Activated T-helper 2 cell treated with anti-CD3 and anti-CD28 coated beads, Interferon-gamma antibody, Interleukin-2, Interleukin-4, amounts not matched to agents 10 μg/mL and 5 μg/mL and 100 μg/mL, durations not matched to agents 14 hours and 24 hours and 36 hours (primary cell): ENCODE results near the gene LYRM4. TPM values are rescaled to one million over a fixed set of nuclear protein-coding genes. Genes with fewer than 3 reads are reported as not detected.

Experiments used
- DNase-seq: peaks from one replicate; pipeline ENCODE4 v3.0.0; 2021; ENCODE audit warnings: low spot score
- H3K27ac Mint-ChIP-seq: one replicate; pipeline ENCODE4 v1.8.0; 2021; ENCODE audit warnings: mixed read lengths
- H3K27me3 Mint-ChIP-seq: one replicate; pipeline ENCODE4 v1.8.0; 2021; ENCODE audit warnings: low read depth, mixed read lengths
- H3K36me3 Mint-ChIP-seq: one replicate; pipeline ENCODE4 v1.8.0; 2021; ENCODE audit warnings: low read depth, mixed read lengths
- H3K4me1 Mint-ChIP-seq: one replicate; pipeline ENCODE4 v1.8.0; 2021; ENCODE audit warnings: low read depth, mixed read lengths
- H3K4me3 Mint-ChIP-seq: one replicate; pipeline ENCODE4 v1.8.0; 2021; ENCODE audit warnings: low read depth, mild to moderate bottlenecking, moderate library complexity, mixed read lengths
- H3K9me3 Mint-ChIP-seq: one replicate; pipeline ENCODE4 v1.8.0; 2021; ENCODE audit warnings: mixed read lengths
- intact Hi-C: fragments of 100-400 bp; cut with micrococcal nuclease; formaldehyde crosslinking; loops from one replicate; pipeline ENCODE4 v1.15.1; 2023
- total RNA-seq: library from RNA; stranded (reverse); gene quantifications from 2 replicates; pipeline ENCODE4 v1.2.3, GENCODE V29; 2022

LYRM4 gene
- total RNA-seq: 45.2 and 48.6 TPM in 2 replicates

DNA sequence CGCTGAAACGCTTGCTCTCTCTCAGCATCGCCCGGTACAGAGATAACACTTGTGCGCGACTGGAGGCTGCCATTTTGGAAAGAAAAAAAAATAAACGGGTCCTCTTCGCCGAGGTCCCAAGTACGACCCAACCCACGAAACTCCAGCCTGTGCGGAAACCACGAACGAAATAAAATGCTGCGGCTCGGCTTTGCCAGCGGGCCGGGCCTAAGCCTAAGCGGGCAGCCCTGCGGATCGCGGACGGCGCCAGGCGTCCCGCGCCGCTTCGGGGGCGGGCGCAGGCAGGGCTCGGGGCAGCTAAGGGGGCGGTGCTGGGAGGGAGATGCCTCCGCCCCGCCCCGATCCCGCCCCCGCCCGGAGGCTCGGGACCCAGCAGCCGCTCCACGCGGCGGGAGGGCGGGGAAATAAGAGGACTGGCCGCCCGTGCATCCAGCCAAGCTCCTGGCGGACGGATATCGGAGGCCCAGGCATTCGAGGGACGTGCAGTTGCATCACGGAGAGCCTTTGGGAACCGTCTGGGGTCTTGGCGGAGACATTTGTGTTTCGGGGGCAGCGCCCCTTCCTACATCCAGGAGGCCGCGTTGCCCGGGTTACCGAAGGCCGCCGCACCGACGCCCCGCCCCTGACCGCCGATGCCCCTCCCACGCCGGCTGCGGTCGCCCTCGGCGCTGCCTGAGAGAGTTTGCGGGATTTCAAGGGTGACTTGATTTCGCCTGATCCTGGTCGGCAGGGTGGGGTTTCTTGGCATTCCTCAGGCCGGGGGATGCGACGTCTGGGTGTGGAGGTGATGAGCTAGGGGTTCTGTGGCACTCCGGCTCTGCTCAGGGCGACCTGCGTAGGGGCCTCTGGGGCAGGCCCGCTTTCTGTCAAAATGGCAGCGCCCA, at the start of gene LYRM4, which contains the start of gene FARS2:
LYRM4 (minus strand) TSS at position 290 of the 884 bp plus-strand sequence; CDS start at position 73, 217 bp downstream.
FARS2 (plus strand) TSS at position 853 of the 884 bp plus-strand sequence.
- peak within 1 kb of the TSS; percentile 99 for H3K27ac Mint-ChIP-seq
- H3K9me3 Mint-ChIP-seq: no peaks in the 10 kb centered on the region
- peak; percentile 90 for DNase-seq
- H3K27me3 Mint-ChIP-seq: no peaks in the 10 kb centered on the region
- peaks cover 26% of the 10 kb centered on the region for H3K36me3 Mint-ChIP-seq
- intact Hi-C loops: loop anchor here (1.0 to 5.0 kb wide), 6 partner anchors 19 to 590 kb away; no protein-coding TSS in a partner anchor
- peak within 1 kb of the TSS; percentile 98 for H3K4me3 Mint-ChIP-seq
- H3K4me1 Mint-ChIP-seq: peaks cover 40% of the 10 kb centered on the region

DNA sequence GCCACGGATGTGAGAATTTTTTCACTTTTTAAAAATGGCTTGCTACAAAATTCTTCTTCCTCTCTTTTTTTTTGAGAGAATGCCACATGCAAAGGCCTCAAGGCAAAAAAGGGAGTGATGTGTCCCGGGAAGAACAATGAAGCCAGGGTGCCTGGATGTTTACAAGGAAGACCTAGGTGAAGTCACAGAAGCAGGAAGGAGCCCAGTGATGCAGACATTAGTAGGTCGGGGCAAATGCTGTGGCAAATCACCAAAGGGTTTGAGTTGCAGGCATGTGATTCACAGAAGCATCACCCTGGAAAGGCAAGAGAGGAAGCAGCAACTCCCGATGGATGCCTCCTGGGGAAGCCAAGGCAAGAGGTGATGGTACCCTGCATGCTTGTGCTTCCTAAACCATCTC, 47.3 kb upstream of the LYRM4 start:
- no peaks in the 10 kb centered on the region for H3K27me3 Mint-ChIP-seq
- no peak overlapping the region for H3K27ac Mint-ChIP-seq
- DNase-seq: no peak
- no peak overlapping the region for H3K4me3 Mint-ChIP-seq
- intact Hi-C loops: no loop called here
- H3K9me3 Mint-ChIP-seq: no peaks in the 10 kb centered on the region
- no peaks in the 10 kb centered on the region for H3K36me3 Mint-ChIP-seq
- peaks cover 7% of the 10 kb centered on the region for H3K4me1 Mint-ChIP-seq

DNA sequence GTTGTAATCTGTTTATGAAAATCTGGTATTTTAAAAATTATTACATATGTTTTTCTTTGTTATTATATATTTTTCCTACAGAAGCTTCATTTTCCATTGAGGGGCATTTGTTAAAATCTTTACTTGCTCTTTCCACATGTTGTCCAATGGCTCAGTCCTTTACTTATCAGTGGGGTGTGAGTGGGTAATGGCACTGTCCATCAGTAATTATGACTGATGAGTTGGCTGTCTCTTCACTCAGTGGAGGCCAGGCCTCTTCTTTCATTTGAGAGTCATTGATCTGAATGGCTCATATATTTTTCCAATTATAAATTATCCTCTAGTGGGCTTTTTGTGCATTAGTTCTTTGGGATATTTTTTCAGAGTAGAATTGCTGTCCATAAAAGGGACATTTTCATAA, 46.3 kb upstream of the LYRM4 start:
- peaks cover 17% of the 10 kb centered on the region for H3K4me1 Mint-ChIP-seq
- intact Hi-C loops: no loop called here

DNA sequence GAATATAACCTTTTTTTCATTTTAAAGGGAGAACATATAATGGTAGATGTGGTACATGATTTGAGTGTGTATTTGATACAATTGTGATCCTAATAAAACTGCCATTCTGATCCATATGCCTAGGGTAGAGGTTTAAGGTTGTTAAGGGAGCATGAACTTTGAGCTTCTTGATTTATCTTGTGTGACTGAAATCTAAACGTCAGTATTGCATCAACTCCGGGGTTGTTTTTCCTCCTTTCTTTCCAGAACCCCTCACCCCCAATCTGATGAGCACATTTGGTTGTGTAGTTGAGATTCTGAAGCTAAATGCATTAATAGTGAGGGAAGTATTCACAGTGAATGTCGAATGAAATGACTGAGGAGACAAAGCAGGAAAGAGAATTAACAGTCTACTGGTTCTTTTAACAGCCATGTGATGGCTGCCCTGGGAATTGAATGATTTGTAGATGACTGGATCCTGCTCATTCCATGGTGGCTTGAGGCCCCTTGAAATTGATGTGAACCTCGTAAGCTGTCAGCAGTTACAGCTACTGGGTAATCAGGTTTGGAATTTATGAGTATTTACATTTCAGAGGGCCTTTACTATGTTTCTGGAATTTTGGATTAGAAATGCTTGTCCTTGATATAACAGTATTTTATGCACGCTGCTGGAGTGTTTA, 45.3 kb upstream of the LYRM4 start:
- H3K4me1 Mint-ChIP-seq: peaks cover 25% of the 10 kb centered on the region
- no peaks in the 10 kb centered on the region for H3K27me3 Mint-ChIP-seq
- H3K36me3 Mint-ChIP-seq: no peaks in the 10 kb centered on the region
- H3K9me3 Mint-ChIP-seq: no peaks in the 10 kb centered on the region
- DNase-seq: no peak
- no peak overlapping the region for H3K4me3 Mint-ChIP-seq
- intact Hi-C loops: no loop called here
- H3K27ac Mint-ChIP-seq: no peak overlapping the region

More for the DNA sequence above, 46.3 kb upstream of the LYRM4 start:
- no peak for DNase-seq
- Mint-ChIP-seq H3K27ac (no peak overlapping the region), H3K4me3 (no peak overlapping the region), H3K9me3 (no peaks in the 10 kb centered on the region), H3K36me3 (no peaks in the 10 kb centered on the region), H3K27me3 (no peaks in the 10 kb centered on the region)

DNA sequence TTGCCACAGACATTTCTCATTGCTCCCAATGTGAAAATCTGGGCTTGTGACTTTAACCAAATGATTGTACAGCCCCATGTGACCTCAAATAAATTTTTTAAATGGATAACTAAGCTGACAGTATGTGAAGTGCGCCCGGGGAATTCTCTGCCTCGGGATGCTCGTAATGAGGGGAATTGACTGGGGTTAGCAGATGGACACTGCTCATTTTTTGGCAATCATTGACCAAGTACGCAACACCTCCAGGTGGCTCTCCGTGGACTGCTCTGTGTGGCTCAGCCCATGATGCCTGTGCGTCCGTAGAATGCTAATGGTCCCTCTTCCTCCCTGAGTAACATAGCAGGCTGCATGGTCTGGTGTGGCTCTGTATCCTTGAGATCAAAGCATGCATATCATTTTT, 42.9 kb upstream of the LYRM4 start:
- no peak overlapping the region for H3K27ac Mint-ChIP-seq
- no peaks in the 10 kb centered on the region for H3K36me3 Mint-ChIP-seq
- no peak overlapping the region for H3K4me3 Mint-ChIP-seq
- H3K27me3 Mint-ChIP-seq: no peaks in the 10 kb centered on the region
- H3K4me1 Mint-ChIP-seq: peaks cover 38% of the 10 kb centered on the region
- intact Hi-C loops: loop anchor here (1.0 to 2.0 kb wide), 3 partner anchors 88 to 160 kb away; no protein-coding TSS in a partner anchor
- DNase-seq: no peak
- H3K9me3 Mint-ChIP-seq: no peaks in the 10 kb centered on the region

DNA sequence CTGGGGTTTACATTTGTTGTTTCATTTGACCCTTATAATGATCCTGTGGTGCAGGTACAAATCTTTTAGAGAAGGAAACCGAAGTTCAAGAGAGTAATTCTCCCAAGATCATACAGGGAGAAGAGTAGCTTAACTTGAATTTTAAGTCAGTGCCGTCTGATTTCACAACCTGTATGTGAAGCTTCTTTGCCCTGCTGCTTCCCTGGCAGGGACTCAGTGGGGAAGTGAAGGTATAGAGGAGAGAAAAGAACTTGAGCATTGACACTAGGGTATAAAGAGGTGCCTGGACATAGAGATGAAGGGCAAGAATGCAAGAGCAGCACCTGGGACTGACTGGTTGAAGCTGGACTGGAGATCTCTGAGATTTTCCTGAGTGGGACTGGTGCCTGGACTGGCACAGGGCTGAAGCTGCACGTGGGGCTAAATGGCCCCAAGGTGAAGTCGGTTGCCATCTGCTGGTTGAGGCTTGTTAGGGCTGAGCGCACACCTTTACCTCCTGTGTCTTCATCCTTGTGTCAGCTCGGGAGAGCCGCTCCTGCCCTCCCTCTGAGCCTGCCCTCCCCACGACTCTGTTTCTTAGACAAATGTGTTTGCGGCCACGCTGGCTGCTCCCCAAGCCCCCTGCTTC, 42.4 kb upstream of the LYRM4 start:
- no peaks in the 10 kb centered on the region for H3K36me3 Mint-ChIP-seq
- intact Hi-C loops: loop anchor here (1.0 to 2.0 kb wide), 5 partner anchors 23 to 160 kb away; partner anchors contain the start of gene FARS2
- H3K4me1 Mint-ChIP-seq: peaks cover 38% of the 10 kb centered on the region

DNA sequence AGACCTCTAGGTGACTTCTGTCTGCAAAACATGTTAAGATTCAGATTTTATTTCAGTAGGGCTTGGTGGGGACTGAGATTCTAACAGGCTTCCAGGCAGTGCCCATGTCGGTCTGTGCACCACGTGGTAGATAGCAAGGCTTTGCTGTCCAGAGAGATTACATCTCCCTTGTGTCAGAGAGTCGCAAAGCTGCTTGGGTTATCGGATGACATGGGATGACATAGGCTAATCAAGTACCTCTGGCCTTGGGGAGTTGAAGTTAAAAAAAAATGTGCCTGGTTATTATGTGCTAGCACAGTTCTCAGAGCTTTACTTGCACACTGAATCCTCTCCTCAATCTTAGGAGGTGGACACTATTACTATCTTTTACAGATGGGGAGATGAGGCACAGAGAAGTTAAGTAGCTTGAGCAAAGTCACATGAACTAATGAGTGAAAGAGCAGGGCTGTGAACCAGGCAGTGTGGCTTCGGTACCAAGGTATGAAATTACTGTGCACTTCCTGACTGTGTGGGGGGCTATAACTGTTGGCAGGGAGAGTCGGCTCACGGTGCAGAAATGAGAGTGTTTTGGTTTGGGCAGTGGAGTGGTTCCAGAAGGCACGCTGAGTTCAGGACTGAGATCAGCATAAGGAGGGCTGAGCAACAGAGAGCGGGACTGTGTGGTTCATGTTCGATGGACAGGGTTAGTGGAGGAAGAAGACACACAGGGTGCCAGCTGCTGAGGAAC, 41.6 kb upstream of the LYRM4 start:
- H3K4me3 Mint-ChIP-seq: peak overlapping the region; percentile 48
- intact Hi-C loops: loop anchor here (1.0 to 2.0 kb wide), 3 partner anchors 22 to 96 kb away; partner anchors contain the start of gene FARS2
- no peaks in the 10 kb centered on the region for H3K36me3 Mint-ChIP-seq
- H3K27me3 Mint-ChIP-seq: no peaks in the 10 kb centered on the region
- DNase-seq: peak; percentile 26
- peaks cover 38% of the 10 kb centered on the region for H3K4me1 Mint-ChIP-seq
- peak overlapping the region; percentile 81 for H3K27ac Mint-ChIP-seq
- H3K9me3 Mint-ChIP-seq: no peaks in the 10 kb centered on the region

More for the DNA sequence above, 42.4 kb upstream of the LYRM4 start:
- Mint-ChIP-seq H3K9me3 (no peaks in the 10 kb centered on the region), H3K27me3 (no peaks in the 10 kb centered on the region), H3K4me3 (peak overlapping the region; percentile 13), H3K27ac (peak overlapping the region; percentile 81)
- DNase-seq: peak; percentile 44

DNA sequence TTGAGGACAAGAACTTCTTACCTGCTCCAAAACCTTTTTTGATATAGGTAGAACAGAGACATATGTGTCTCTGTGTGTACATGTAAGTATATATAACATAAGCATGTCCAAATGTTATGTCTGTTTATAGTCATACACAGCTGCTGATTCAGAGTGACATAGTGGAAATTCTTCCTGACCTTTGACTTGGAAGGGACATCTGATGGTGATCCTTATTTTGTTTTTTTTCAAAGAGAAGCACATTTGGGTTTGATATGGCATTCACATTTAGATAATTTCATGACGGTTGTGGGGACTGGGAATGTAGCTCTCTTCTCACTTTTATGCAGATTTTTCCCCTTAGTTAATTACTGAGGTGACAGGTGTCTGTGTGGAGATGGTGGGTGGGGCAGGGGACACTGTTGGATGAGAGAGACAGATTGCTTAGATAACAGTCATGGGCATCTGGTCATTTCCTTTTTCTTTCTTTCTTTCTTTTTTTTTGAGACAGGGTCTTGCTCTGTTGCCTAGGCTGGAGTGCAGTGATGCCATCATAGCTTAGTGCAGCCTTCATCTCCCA, 39.5 kb upstream of the LYRM4 start:
- no peak overlapping the region for H3K4me3 Mint-ChIP-seq
- no peaks in the 10 kb centered on the region for H3K9me3 Mint-ChIP-seq
- H3K4me1 Mint-ChIP-seq: peaks cover 40% of the 10 kb centered on the region
- no peaks in the 10 kb centered on the region for H3K36me3 Mint-ChIP-seq
- H3K27me3 Mint-ChIP-seq: no peaks in the 10 kb centered on the region
- no peak for DNase-seq
- intact Hi-C loops: no loop called here
- peak overlapping the region; percentile 72 for H3K27ac Mint-ChIP-seq

DNA sequence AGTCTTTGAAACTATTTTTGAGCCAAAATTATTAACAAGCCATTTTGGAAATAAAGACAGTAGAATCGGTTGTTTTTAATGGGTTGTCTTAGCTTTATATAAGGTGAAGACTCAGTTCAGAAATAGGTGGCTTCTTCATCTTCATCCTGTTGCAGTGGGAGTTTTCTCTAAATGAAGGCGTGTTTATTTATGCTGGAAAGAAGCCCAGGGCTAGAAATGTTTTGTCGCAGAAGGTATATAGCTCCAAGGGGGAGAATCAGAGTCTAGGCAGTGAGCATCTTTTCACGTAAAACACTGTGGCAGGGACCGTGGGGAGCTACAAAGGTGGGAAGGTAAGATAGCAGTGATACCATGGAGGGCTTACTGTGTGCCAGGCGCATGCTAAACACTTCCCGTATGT, 34.9 kb upstream of the LYRM4 start:
- intact Hi-C loops: no loop called here
- no peaks in the 10 kb centered on the region for H3K9me3 Mint-ChIP-seq
- H3K4me3 Mint-ChIP-seq: no peak overlapping the region
- peaks cover 4% of the 10 kb centered on the region for H3K36me3 Mint-ChIP-seq
- H3K27me3 Mint-ChIP-seq: no peaks in the 10 kb centered on the region
- H3K27ac Mint-ChIP-seq: no peak overlapping the region
- no peak for DNase-seq
- H3K4me1 Mint-ChIP-seq: peaks cover 40% of the 10 kb centered on the region

DNA sequence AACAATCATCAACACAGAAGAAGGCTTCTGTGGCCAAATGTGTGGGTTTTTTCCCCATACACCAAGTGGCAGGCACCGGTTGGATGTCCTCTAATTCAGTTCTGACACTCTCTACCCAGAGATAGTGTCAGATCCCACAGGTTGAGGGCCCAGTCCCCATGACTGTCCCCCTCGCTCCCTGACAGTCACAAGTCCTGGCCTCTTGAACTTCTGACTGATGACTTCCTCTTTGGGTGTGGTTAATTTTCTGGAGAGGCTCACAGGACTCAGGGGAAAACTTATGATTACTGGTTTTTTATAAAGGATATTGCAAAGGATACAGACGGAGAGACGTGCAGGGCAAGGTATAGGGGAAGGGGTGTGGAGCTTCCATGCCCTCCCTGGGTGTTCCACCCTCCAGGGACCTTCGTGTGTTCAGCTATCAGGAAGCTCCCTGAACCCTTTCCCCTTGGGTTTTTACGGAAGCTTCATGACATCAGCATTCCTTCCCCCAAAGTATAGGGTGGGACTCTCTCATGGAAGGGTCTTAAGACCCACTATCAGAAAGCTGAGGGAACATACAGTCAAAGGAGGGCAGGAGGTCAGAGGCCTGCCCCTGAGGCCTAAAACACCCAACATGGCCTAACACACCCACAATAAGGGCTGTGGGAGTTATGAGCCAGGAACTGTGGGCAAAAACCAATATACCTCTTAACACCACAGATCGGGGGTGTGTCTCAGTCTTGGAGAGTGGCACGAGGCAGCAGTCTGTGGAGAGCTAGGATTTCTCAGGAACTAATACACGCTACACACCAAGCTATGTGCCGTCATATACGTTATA, 33.9 kb upstream of the LYRM4 start:
- no peak overlapping the region for H3K4me3 Mint-ChIP-seq
- H3K36me3 Mint-ChIP-seq: peaks cover 4% of the 10 kb centered on the region
- DNase-seq: no peak
- no peaks in the 10 kb centered on the region for H3K27me3 Mint-ChIP-seq
- peaks cover 34% of the 10 kb centered on the region for H3K4me1 Mint-ChIP-seq
- H3K9me3 Mint-ChIP-seq: no peaks in the 10 kb centered on the region
- H3K27ac Mint-ChIP-seq: peak overlapping the region; percentile 79
- intact Hi-C loops: no loop called here

DNA sequence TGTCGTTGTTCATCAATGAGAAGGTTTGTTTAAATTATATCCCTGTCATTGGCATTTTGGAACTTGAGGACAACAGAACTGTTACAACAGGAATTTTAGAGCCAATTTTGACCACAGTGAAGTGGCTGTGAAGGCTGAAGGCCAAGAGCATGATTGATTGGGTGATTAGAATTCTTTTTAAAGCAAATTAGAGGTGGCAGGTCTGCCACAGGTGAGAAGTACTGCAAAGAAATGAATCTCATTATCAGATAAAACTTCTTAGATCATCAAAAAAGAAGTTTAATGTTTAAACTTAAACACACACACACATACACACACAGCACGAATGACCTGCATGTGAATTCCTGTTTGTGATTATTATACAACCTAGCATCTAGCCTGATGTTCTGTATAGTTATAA, 32.9 kb upstream of the LYRM4 start:
- Mint-ChIP-seq H3K27me3 (no peaks in the 10 kb centered on the region), H3K9me3 (no peaks in the 10 kb centered on the region), H3K36me3 (peaks cover 4% of the 10 kb centered on the region), H3K4me1 (peaks cover 32% of the 10 kb centered on the region), H3K4me3 (no peak overlapping the region), H3K27ac (no peak overlapping the region)
- intact Hi-C loops: no loop called here
- no peak for DNase-seq
